ENCODE results near the gene SLC45A2. TPM values are rescaled to one million over a fixed set of nuclear protein-coding genes. Genes with fewer than 3 reads are reported as not detected.

The SLC45A2 gene
- total RNA-seq, 2 experiments from 2014 or later: not detected

GRCh38 chr5:33968211-33969005 is 16.1 kb downstream of the SLC45A2 start:
- no peaks in the 10 kb centered on the region for H3K9me2 ChIP-seq (ENCODE audit: insufficient read depth, low read length)
- intact Hi-C loops (cut with micrococcal nuclease; ENCODE audit: unreplicated experiment): no loop called here

DNA sequence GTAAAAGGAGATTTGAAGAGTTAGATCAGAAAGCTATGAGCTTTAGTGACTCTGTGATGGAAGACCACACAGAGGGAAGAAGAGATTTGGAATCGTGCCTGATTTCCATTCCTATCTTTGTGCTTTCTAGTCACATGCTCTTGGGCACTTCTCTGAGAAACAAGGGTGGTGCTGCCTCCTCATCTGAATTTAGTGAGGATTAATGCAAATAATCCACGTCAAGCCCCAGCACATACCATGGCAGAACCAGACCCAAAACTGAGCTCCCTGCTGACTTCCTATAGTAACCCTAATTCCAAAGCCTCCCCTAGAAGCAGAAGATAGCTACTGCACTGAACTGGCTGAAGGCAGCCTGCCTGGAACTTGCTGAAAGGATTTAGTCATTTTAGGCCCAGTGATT is 17.7 kb downstream of the SLC45A2 start:
- no peak overlapping the region for H3K4me2 ChIP-seq (ENCODE audit: low read length)
- no peaks in the 10 kb centered on the region for H3K4me1 ChIP-seq (ENCODE audit: insufficient read depth, low read length, poor library complexity, severe bottlenecking)
- H3K36me3 ChIP-seq (ENCODE audit: insufficient read depth, low read length): no peaks in the 10 kb centered on the region
- no TSS peak for BruUV-seq (replicated peaks)
- TF ChIP-seq CTCF (conservative IDR thresholded peaks at IDR 0.05; ENCODE audit: low read length): no peak
- no peak for TF ChIP-seq EZH2phosphoT487 (IDR thresholded peaks at IDR 0.05; ENCODE audit: borderline replicate concordance, low read depth, low read length)
- H3K79me2 ChIP-seq (ENCODE audit: insufficient read depth, low read depth, low read length): no peaks in the 10 kb centered on the region
- H3K4me3 ChIP-seq (ENCODE audit: low read depth, low read length, poor library complexity, severe bottlenecking): no peak overlapping the region
- CTCF ChIA-PET (ENCODE audit: unreplicated experiment): no interaction called here
- H2AFZ ChIP-seq (ENCODE audit: low read length): no peak overlapping the region
- POLR2A ChIA-PET: no interaction called here
- H3K27ac ChIP-seq (ENCODE audit: low read depth, low read length, poor library complexity, severe bottlenecking): no peak overlapping the region
- H3K9me2 ChIP-seq (ENCODE audit: insufficient read depth, low read length): no peaks in the 10 kb centered on the region
- no peaks in the 10 kb centered on the region for H4K20me1 ChIP-seq (ENCODE audit: insufficient read depth, low read length)
- H3K9me3 ChIP-seq (ENCODE audit: low read length): no peaks in the 10 kb centered on the region
- no peak for DNase-seq (ENCODE audit: low spot score)
- intact Hi-C loops (cut with micrococcal nuclease; ENCODE audit: unreplicated experiment): no loop called here

More at GRCh38 chr5:33968211-33969005, 16.1 kb downstream of the SLC45A2 start:
- TF ChIP-seq CTCF (conservative IDR thresholded peaks at IDR 0.05; ENCODE audit: low read length): no peak
- no peak for TF ChIP-seq EZH2phosphoT487 (IDR thresholded peaks at IDR 0.05; ENCODE audit: borderline replicate concordance, low read depth, low read length)
- Histone ChIP-seq H3K27ac (ENCODE audit: low read depth, low read length, poor library complexity, severe bottlenecking) (no peak overlapping the region), H3K36me3 (ENCODE audit: insufficient read depth, low read length) (no peaks in the 10 kb centered on the region), H3K9me3 (ENCODE audit: low read length) (no peaks in the 10 kb centered on the region), H3K4me2 (ENCODE audit: low read length) (no peak overlapping the region), H3K4me1 (ENCODE audit: insufficient read depth, low read length, poor library complexity, severe bottlenecking) (no peaks in the 10 kb centered on the region), H4K20me1 (ENCODE audit: insufficient read depth, low read length) (no peaks in the 10 kb centered on the region), H3K79me2 (ENCODE audit: insufficient read depth, low read depth, low read length) (no peaks in the 10 kb centered on the region), H2AFZ (ENCODE audit: low read length) (no peak overlapping the region), H3K4me3 (ENCODE audit: low read depth, low read length, poor library complexity, severe bottlenecking) (no peak overlapping the region)
- CTCF ChIA-PET (ENCODE audit: unreplicated experiment): no interaction called here
- DNase-seq (ENCODE audit: low spot score): no peak
- BruUV-seq (replicated peaks): no TSS peak
- POLR2A ChIA-PET: interaction anchor here (0.6 to 0.7 kb wide), 2 partner anchors 96 to 458 kb away, joined by 3 read pairs; no protein-coding TSS in a partner anchor

GRCh38 chr5:33964132-33964700 is 20.3 kb downstream of the SLC45A2 start:
- Histone ChIP-seq H3K4me1 (ENCODE audit: insufficient read depth, low read length, poor library complexity, severe bottlenecking) (no peaks in the 10 kb centered on the region), H3K9me3 (ENCODE audit: low read length) (no peaks in the 10 kb centered on the region), H3K79me2 (ENCODE audit: insufficient read depth, low read depth, low read length) (no peaks in the 10 kb centered on the region), H4K20me1 (ENCODE audit: insufficient read depth, low read length) (no peaks in the 10 kb centered on the region), H3K9me2 (ENCODE audit: insufficient read depth, low read length) (0 out of 2 replicates have a peak, but pooled peaks cover under 1% of the 10 kb centered on the region), H3K27ac (ENCODE audit: low read depth, low read length, poor library complexity, severe bottlenecking) (no peak overlapping the region), H3K36me3 (ENCODE audit: insufficient read depth, low read length) (no peaks in the 10 kb centered on the region), H3K4me2 (ENCODE audit: low read length) (no peak overlapping the region), H3K4me3 (ENCODE audit: low read depth, low read length, poor library complexity, severe bottlenecking) (no peak overlapping the region), H2AFZ (ENCODE audit: low read length) (no peak overlapping the region)
- CTCF ChIA-PET (ENCODE audit: unreplicated experiment): no interaction called here
- intact Hi-C loops (cut with micrococcal nuclease; ENCODE audit: unreplicated experiment): no loop called here
- BruUV-seq (replicated peaks): no TSS peak
- POLR2A ChIA-PET: interaction anchor here (0.6 to 1.0 kb wide), 3 partner anchors 19 to 811 kb away, joined by 3 read pairs; no protein-coding TSS in a partner anchor
- no peak for DNase-seq (ENCODE audit: low spot score)
- TF ChIP-seq CTCF (conservative IDR thresholded peaks at IDR 0.05; ENCODE audit: low read length): no peak
- TF ChIP-seq EZH2phosphoT487 (IDR thresholded peaks at IDR 0.05; ENCODE audit: borderline replicate concordance, low read depth, low read length): no peak
